Smooth muscle cell (in vitro differentiated cells): Measurements from ENCODE around the gene PLEK. TPM values are rescaled to one million over a fixed set of nuclear protein-coding genes. Genes with fewer than 3 reads are reported as not detected.

Experiments
- DNase-seq: peaks from one replicate; lab custom pipeline; 2025; ENCODE audit not compliant: unreplicated experiment; lab: John Stamatoyannopoulos, UW
- H2AFZ ChIP-seq: fragments of 200-600 bp; sonication (generic); 2 replicates; pipeline ENCODE4 v1.6.0; 2016; ENCODE audit warnings: antibody characterized with exemption, low read depth, mild to moderate bottlenecking
- H3F3A ChIP-seq: fragments of 200-600 bp; sonication (generic); 2 replicates; pipeline ENCODE4 v1.6.0; 2017; ENCODE audit warnings: antibody characterized with exemption, low read depth
- H3K27ac ChIP-seq: fragments of 200-600 bp; sonication (generic); 2 replicates; pipeline ENCODE4 v1.5.1; 2016; ENCODE audit warnings: low read depth, mild to moderate bottlenecking
- H3K27me3 ChIP-seq: fragments of 200-600 bp; sonication (generic); 2 replicates; pipeline ENCODE4 v1.6.1; 2016; ENCODE audit warnings: low read depth, mild to moderate bottlenecking
- H3K36me3 ChIP-seq: fragments of 200-600 bp; sonication (generic); 2 replicates; pipeline ENCODE4 v1.5.1; 2016; ENCODE audit warnings: low read depth
- H3K4me1 ChIP-seq: fragments of 200-600 bp; sonication (generic); 2 replicates; pipeline ENCODE4 v1.5.1; 2016; ENCODE audit warnings: low read depth
- H3K4me2 ChIP-seq: fragments of 200-600 bp; sonication (generic); 2 replicates; pipeline ENCODE4 v1.6.0; 2016; ENCODE audit warnings: mild to moderate bottlenecking
- H3K4me3 ChIP-seq: fragments of 200-600 bp; sonication (generic); 2 replicates; pipeline ENCODE4 v1.5.1; 2016; ENCODE audit warnings: mild to moderate bottlenecking
- H3K79me2 ChIP-seq: fragments of 200-600 bp; sonication (generic); 2 replicates; pipeline ENCODE4 v1.6.0; 2016; ENCODE audit warnings: low read depth, mild to moderate bottlenecking
- H3K9ac ChIP-seq: fragments of 200-600 bp; sonication (generic); 2 replicates; pipeline ENCODE4 v1.6.0; 2016; ENCODE audit warnings: low read depth
- H3K9me3 ChIP-seq: fragments of 200-600 bp; sonication (generic); replicated peaks from 2 replicates; pipeline ENCODE4 v1.5.1; 2016; ENCODE audit warnings: low read depth
- H4K20me1 ChIP-seq: fragments of 200-600 bp; sonication (generic); 2 replicates; pipeline ENCODE4 v1.6.0; 2016; ENCODE audit warnings: low read depth
- CTCF ChIP-seq: fragments of 200-600 bp; sonication (generic); IDR thresholded peaks from 2 replicates; pipeline ENCODE4 v1.5.1; 2017; ENCODE audit warnings: borderline replicate concordance, mild to moderate bottlenecking, antibody characterized with exemption; ENCODE audit not compliant: insufficient read depth, poor library complexity, severe bottlenecking
- WGBS: methylation state at CpG from one replicate; pipeline ENCODE4 v1.1.7; 2016; ENCODE audit warnings: low lambda C conversion rate; 5-methylcytosine and 5-hydroxymethylcytosine counted together
- polyA plus RNA-seq: library from polyadenylated mRNA; unstranded; fragments of >200 nt; fragmentation: Nextera tagmentation; extraction: Ambion mirVana; gene quantifications from 2 replicates; pipeline ENCODE4 v1.2.1, GENCODE V29; 2016
- total RNA-seq: library from RNA; depleted of rRNA; stranded (reverse); fragments of >200 nt; gene quantifications from 2 replicates; pipeline ENCODE4 v1.2.3, GENCODE V29; 2014

Gene PLEK
- total and polyA plus RNA-seq, 2 experiments from 2014 or later, result not detected

- Histone ChIP-seq H3K4me2 (no peak overlapping the region), H3K9me3 (no peaks in the 10 kb centered on the region), H3K9ac (no peak overlapping the region), H4K20me1 (no peaks in the 10 kb centered on the region), H3K27me3 (peaks cover 51% of the 10 kb centered on the region), H3K4me3 (no peak overlapping the region), H3F3A (no peaks in the 10 kb centered on the region), H3K4me1 (peaks cover 3% of the 10 kb centered on the region), H3K27ac (no peak overlapping the region), H3K36me3 (no peaks in the 10 kb centered on the region), H2AFZ (no peak overlapping the region), H3K79me2 (no peaks in the 10 kb centered on the region)
- no peak for TF ChIP-seq CTCF
- no peak for DNase-seq
- 86% methylated on average over 3 of the region's 3 CpGs for WGBS
Observed at GRCh38 chr2:68325056-68325455, 40.0 kb upstream of the PLEK start.

- no peak for TF ChIP-seq CTCF
- Histone ChIP-seq H3K27ac (no peak overlapping the region), H3K4me3 (no peak overlapping the region), H4K20me1 (no peaks in the 10 kb centered on the region), H3F3A (no peaks in the 10 kb centered on the region), H2AFZ (no peak overlapping the region), H3K9ac (no peak overlapping the region), H3K4me1 (no peaks in the 10 kb centered on the region), H3K4me2 (no peak overlapping the region), H3K36me3 (no peaks in the 10 kb centered on the region), H3K27me3 (peaks cover 12% of the 10 kb centered on the region), H3K79me2 (no peaks in the 10 kb centered on the region), H3K9me3 (no peaks in the 10 kb centered on the region)
- no peak for DNase-seq
- 81% methylated on average over 5 of the region's 5 CpGs for WGBS
Observed at GRCh38 chr2:68328901-68329300, 36.2 kb upstream of the PLEK start.

- TF ChIP-seq CTCF, result no peak
- no peak for DNase-seq
- Histone ChIP-seq H3K9ac (no peak overlapping the region), H4K20me1 (no peaks in the 10 kb centered on the region), H3F3A (no peaks in the 10 kb centered on the region), H3K79me2 (no peaks in the 10 kb centered on the region), H3K27me3 (no peaks in the 10 kb centered on the region), H3K36me3 (no peaks in the 10 kb centered on the region), H3K9me3 (no peaks in the 10 kb centered on the region), H3K4me2 (no peak overlapping the region), H3K4me1 (no peaks in the 10 kb centered on the region), H3K27ac (no peak overlapping the region), H3K4me3 (no peak overlapping the region), H2AFZ (no peak overlapping the region)
- 32% methylated on average over 2 of the region's 2 CpGs for WGBS
Observed at GRCh38 chr2:68330691-68331090, 34.4 kb upstream of the PLEK start.

GRCh38 chr2:68333009-68333408, 32.1 kb upstream of the PLEK start:
- no peak for DNase-seq
- no peaks in the 10 kb centered on the region for H3K9me3 ChIP-seq
- 85% methylated on average over 8 of the region's 8 CpGs for WGBS
- H4K20me1 ChIP-seq, result no peaks in the 10 kb centered on the region
- H3K4me3 ChIP-seq, result no peak overlapping the region
- H3K9ac ChIP-seq, result no peak overlapping the region
- H3K27ac ChIP-seq, result no peak overlapping the region
- TF ChIP-seq CTCF, result no peak
- H2AFZ ChIP-seq, result no peak overlapping the region
- H3F3A ChIP-seq, result no peaks in the 10 kb centered on the region
- H3K27me3 ChIP-seq, result no peaks in the 10 kb centered on the region
- no peaks in the 10 kb centered on the region for H3K79me2 ChIP-seq
- H3K4me1 ChIP-seq, result no peaks in the 10 kb centered on the region
- no peaks in the 10 kb centered on the region for H3K36me3 ChIP-seq
- H3K4me2 ChIP-seq, result no peak overlapping the region
